Activated CD8-positive, alpha-beta memory T cell treated with anti-CD3 and anti-CD28 coated beads, Interleukin-2, amount 10 ng/mL, durations not matched to agents 7 days and 5 days (primary cell): ENCODE results near the gene ARIH2. TPM values are rescaled to one million over a fixed set of nuclear protein-coding genes. Genes with fewer than 3 reads are reported as not detected.

Experiments used
- ATAC-seq: fragments of 150-1000 bp; cut with Tn5 transposase; one replicate; pipeline ENCODE4 v1.10.0; 2021; ENCODE audit warnings: moderate library complexity
- CTCF ChIA-PET: fragments of 350-600 bp; sonication (Branson Sonifier 250); formaldehyde crosslinking; loops from one replicate; lab custom pipeline; 2021; ENCODE audit warnings: antibody characterized with exemption; lab: Charles Lee
- DNase-seq: peaks from one replicate; pipeline ENCODE4 v3.0.0-alpha.2; 2020
- H3K27ac Mint-ChIP-seq: one replicate; pipeline ENCODE4 v1.8.0; 2021; ENCODE audit warnings: mild to moderate bottlenecking, mixed read lengths
- H3K27me3 Mint-ChIP-seq: one replicate; pipeline ENCODE4 v1.8.0; 2021; ENCODE audit warnings: mixed read lengths
- H3K36me3 Mint-ChIP-seq: one replicate; pipeline ENCODE4 v1.8.0; 2021; ENCODE audit warnings: mild to moderate bottlenecking, mixed read lengths
- H3K4me1 Mint-ChIP-seq: one replicate; pipeline ENCODE4 v1.8.0; 2021; ENCODE audit warnings: mixed read lengths
- H3K4me3 Mint-ChIP-seq: one replicate; pipeline ENCODE4 v1.8.0; 2021; ENCODE audit warnings: mild to moderate bottlenecking, moderate library complexity, mixed read lengths
- H3K9me3 Mint-ChIP-seq: one replicate; pipeline ENCODE4 v1.8.0; 2022; ENCODE audit warnings: low read depth, mixed read lengths
- total RNA-seq, 2 experiments: library from RNA; stranded (reverse); gene quantifications; one replicate each; pipeline ENCODE4 v1.2.3, GENCODE V29; 2021

The ARIH2 gene
- total RNA-seq, 2 experiments from 2014 or later = 118 to 156 TPM

DNA sequence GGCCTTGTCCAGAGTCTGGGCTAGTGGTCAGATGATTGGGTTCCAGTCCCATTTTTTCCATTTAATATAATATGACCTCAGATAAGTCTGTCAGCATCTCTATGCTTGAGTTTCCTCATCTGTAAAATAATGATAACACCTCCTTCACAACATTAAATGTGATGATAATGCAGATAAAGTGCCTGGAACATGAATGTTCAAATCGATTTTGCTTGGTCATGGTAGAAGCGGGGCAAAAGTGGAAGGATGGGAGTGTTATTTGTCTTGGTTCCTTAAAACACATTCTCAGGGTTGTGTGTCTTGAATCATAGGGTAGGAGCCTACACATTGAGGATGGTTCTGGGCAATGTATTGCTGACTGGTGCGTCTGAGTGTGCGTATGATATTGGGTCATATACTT is 16.9 kb downstream of the ARIH2 start:
- Mint-ChIP-seq H3K4me1 (peaks cover 41% of the 10 kb centered on the region), H3K4me3 (no peak overlapping the region)
- CTCF ChIA-PET = interaction anchor here (2.4 kb wide), 1 partner anchor 16 kb away, joined by 9 read pairs; the partner anchor contains the start of gene ARIH2

DNA sequence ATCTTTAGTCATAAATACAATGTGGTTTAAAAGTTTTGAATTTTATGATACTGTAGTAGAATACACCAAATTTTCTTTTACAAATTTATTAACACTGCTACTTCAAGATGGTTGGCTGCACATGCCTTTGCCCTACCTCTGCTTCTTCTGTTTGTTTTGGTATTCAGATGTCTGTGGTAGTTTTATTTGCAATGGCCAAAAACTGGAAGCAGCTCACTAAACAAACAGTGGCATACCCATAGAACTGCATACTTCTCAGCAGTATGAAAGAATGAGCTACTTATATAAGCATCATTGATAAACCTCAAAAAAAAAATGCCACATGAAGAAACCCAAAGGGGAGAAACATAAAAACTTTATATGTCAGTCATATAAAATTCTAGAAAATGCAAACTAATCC is 19.5 kb downstream of the ARIH2 start:
- Mint-ChIP-seq H3K27ac (peak overlapping the region; percentile 55), H3K9me3 (no peaks in the 10 kb centered on the region), H3K4me3 (no peak overlapping the region), H3K27me3 (no peaks in the 10 kb centered on the region), H3K36me3 (peaks cover 44% of the 10 kb centered on the region), H3K4me1 (peaks cover 31% of the 10 kb centered on the region)
- CTCF ChIA-PET = interaction anchor here (0.6 to 1.0 kb wide), 2 partner anchors 14 to 24 kb away, joined by 3 read pairs; no protein-coding TSS in a partner anchor
- no peak for ATAC-seq
- DNase-seq = no peak

More for the DNA sequence above, 16.9 kb downstream of the ARIH2 start:
- Mint-ChIP-seq H3K27me3 (no peaks in the 10 kb centered on the region), H3K9me3 (no peaks in the 10 kb centered on the region), H3K27ac (peak overlapping the region; percentile 26), H3K36me3 (peaks cover 52% of the 10 kb centered on the region)
- ATAC-seq (no peak), DNase-seq (no peak)

DNA sequence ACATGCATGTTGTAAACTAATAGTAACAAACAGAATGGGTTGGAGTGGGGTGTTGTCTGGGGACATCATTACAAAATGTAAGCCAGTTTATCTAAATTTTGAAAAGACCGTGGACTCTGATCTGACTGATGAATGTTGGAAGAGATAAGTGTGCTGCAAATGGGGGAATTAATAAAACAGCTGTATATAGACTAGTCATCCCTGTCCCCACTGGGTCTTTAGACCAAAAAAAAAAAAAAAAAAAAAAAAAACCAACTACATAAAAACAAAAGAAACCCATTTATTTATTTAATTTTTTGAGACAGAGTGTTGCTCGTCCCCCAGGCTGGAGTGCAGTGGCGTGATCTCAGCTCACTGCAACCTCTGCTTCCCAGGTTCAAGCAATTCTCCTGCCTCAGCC is 20.0 kb downstream of the ARIH2 start:
- H3K27ac Mint-ChIP-seq = peak overlapping the region; percentile 55
- ATAC-seq (no peak), DNase-seq (no peak)
- H3K36me3 Mint-ChIP-seq = peaks cover 45% of the 10 kb centered on the region
- peaks cover 34% of the 10 kb centered on the region for H3K4me1 Mint-ChIP-seq
- no peak overlapping the region for H3K4me3 Mint-ChIP-seq
- H3K9me3 Mint-ChIP-seq = no peaks in the 10 kb centered on the region
- CTCF ChIA-PET = interaction anchor here (0.6 to 1.3 kb wide), 3 partner anchors 13 to 49 kb away, joined by 3 read pairs; no protein-coding TSS in a partner anchor
- H3K27me3 Mint-ChIP-seq = no peaks in the 10 kb centered on the region

GRCh38 chr3:48945432-48945831 is 26.8 kb downstream of the ARIH2 start:
- peak; percentile 16 for ATAC-seq
- Mint-ChIP-seq H3K9me3 (no peaks in the 10 kb centered on the region), H3K27me3 (no peaks in the 10 kb centered on the region), H3K27ac (peak overlapping the region; percentile 81), H3K4me3 (no peak overlapping the region), H3K4me1 (peaks cover 44% of the 10 kb centered on the region), H3K36me3 (peaks cover 24% of the 10 kb centered on the region)
- no peak for DNase-seq
- CTCF ChIA-PET = no interaction called here

GRCh38 chr3:48945891-48946549 is 27.4 kb downstream of the ARIH2 start:
- Mint-ChIP-seq H3K4me1 (peaks cover 43% of the 10 kb centered on the region), H3K4me3 (no peak overlapping the region), H3K27me3 (no peaks in the 10 kb centered on the region), H3K27ac (peak overlapping the region; percentile 81), H3K36me3 (peaks cover 24% of the 10 kb centered on the region), H3K9me3 (no peaks in the 10 kb centered on the region)
- CTCF ChIA-PET = interaction anchor here (0.9 kb wide), 1 partner anchor 206 kb away, joined by 3 read pairs; no protein-coding TSS in a partner anchor
- no peak for DNase-seq
- no peak for ATAC-seq

DNA sequence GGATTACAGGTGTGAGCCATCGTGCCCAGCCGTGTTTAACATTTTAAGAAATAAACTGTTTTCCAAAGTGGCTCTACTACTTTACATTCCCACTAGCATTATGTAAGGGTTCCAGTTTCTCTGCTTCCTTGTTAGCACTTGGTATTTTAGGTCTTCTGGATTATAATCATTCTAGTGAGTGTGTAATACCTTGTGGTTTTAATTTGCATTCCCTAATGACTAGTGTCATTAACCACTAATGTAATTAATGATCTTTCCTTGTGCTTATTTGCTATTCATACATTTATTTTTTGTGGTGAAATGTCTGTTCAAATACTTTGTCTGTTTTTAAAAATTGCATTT is 30.7 kb downstream of the ARIH2 start:
- ATAC-seq (no peak), DNase-seq (no peak)
- Mint-ChIP-seq H3K27me3 (no peaks in the 10 kb centered on the region), H3K27ac (no peak overlapping the region), H3K36me3 (peaks cover 16% of the 10 kb centered on the region), H3K9me3 (no peaks in the 10 kb centered on the region), H3K4me3 (no peak overlapping the region), H3K4me1 (peaks cover 38% of the 10 kb centered on the region)
- CTCF ChIA-PET = no interaction called here

DNA sequence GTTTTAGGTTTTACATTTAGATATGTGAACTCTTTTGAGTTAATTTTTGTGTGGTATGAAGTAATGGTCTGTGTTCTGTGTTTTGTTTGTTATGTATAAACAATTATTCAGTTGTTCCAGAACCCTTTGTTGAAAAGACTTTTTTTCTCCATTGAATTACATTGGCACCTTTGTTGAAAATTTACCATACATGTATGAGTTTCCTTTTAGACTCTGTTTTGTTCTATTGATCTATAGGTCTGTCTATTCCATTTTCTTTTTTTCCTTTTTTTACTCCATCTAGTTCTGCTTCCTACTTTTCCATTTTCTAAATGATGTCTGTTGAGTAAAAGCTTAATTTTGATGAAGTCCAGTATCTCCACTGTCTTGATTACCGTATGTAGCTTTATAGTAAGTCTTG is 31.4 kb downstream of the ARIH2 start:
- H3K4me3 Mint-ChIP-seq = no peak overlapping the region
- DNase-seq = no peak
- H3K27ac Mint-ChIP-seq = no peak overlapping the region
- H3K36me3 Mint-ChIP-seq = peaks cover 14% of the 10 kb centered on the region
- H3K27me3 Mint-ChIP-seq = no peaks in the 10 kb centered on the region
- no peaks in the 10 kb centered on the region for H3K9me3 Mint-ChIP-seq
- ATAC-seq = no peak
- CTCF ChIA-PET = interaction anchor here (0.8 to 2.4 kb wide), 4 partner anchors 21 to 264 kb away, joined by 3 to 9 read pairs (median 4); partner anchors contain the start of gene NCKIPSD
- H3K4me1 Mint-ChIP-seq = peaks cover 31% of the 10 kb centered on the region

GRCh38 chr3:48951764-48952163 is 33.1 kb downstream of the ARIH2 start:
- H3K4me1 Mint-ChIP-seq = peaks cover 17% of the 10 kb centered on the region
- H3K36me3 Mint-ChIP-seq = peaks cover 11% of the 10 kb centered on the region
- no peaks in the 10 kb centered on the region for H3K27me3 Mint-ChIP-seq
- no peaks in the 10 kb centered on the region for H3K9me3 Mint-ChIP-seq
- ATAC-seq (no peak), DNase-seq (no peak)
- H3K27ac Mint-ChIP-seq = no peak overlapping the region
- CTCF ChIA-PET = interaction anchor here (0.5 to 2.4 kb wide), 6 partner anchors 10 to 236 kb away, joined by 3 to 9 read pairs (median 5); no protein-coding TSS in a partner anchor
- H3K4me3 Mint-ChIP-seq = no peak overlapping the region

DNA sequence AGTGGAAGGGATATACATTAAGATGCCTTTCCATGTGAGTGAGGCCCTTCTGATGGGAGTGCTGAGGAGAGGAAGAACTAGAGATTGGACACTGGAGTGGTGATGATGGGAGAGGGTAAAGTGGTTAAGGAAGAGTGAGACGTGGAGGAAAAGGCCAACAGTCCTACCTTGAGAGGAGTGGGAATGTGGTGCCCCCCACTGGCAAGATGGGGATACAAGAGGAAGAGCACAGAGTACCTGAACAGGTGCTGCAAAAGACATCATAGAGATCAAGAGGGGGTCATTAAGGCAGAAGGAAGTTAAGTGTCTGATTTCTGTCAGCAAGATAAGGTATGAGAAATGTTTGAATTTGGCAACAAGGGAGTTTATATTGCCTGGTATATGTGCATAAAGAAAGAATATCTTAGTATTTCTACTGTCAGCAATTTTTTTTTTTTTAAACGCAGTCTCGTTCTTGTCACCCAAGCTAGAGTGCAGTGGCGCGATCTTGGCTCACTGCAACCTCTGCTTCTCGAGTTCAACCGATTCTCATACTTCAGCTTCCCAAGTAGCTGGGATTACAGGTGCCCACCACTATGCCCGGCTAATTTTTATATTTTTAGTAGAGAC is 34.0 kb downstream of the ARIH2 start:
- peaks cover 17% of the 10 kb centered on the region for H3K4me1 Mint-ChIP-seq

GRCh38 chr3:48957006-48957705 is 38.5 kb downstream of the ARIH2 start:
- Mint-ChIP-seq H3K27ac (no peak overlapping the region), H3K36me3 (peaks cover 20% of the 10 kb centered on the region), H3K9me3 (no peaks in the 10 kb centered on the region), H3K27me3 (no peaks in the 10 kb centered on the region), H3K4me3 (no peak overlapping the region), H3K4me1 (peaks cover 7% of the 10 kb centered on the region)
- CTCF ChIA-PET = interaction anchor here (1.7 kb wide), 1 partner anchor 31 kb away, joined by 5 read pairs; no protein-coding TSS in a partner anchor
- no peak for DNase-seq
- ATAC-seq = no peak

More for the DNA sequence above, 34.0 kb downstream of the ARIH2 start:
- ATAC-seq (peak; percentile 65), DNase-seq (peak; percentile 58)
- Mint-ChIP-seq H3K4me3 (no peak overlapping the region), H3K36me3 (peaks cover 16% of the 10 kb centered on the region), H3K27ac (no peak overlapping the region), H3K27me3 (no peaks in the 10 kb centered on the region), H3K9me3 (no peaks in the 10 kb centered on the region)
- CTCF ChIA-PET = interaction anchor here (0.5 to 2.4 kb wide), 5 partner anchors 11 to 278 kb away, joined by 3 to 9 read pairs (median 6); no protein-coding TSS in a partner anchor

DNA sequence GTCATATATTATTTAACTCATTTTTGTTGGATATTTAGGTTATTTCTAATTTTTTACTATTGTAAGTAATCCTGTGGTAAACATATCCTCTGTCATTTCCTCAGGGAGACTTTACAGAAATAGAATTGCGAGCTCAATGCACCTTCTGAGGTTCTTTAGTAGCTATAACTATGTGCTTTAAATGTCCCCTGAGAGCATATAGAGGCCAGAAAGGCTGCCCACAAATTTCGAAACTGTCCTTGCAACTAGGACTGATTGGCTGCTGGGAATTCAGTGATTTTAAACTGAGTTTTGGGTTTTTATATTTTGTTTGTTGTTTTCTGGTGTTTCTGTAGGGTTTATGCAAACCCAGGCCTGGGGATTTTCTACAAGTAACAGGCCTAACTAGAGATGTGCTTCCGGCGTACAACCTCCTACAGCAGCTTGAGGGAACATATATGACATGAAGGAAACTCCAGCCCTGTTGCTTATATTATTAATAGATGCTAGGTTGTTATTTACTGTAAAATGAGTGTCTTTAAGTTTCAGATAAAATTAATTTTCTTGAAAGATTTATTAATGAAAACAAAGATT is 42.3 kb downstream of the ARIH2 start:
- DNase-seq = no peak
- peaks cover 27% of the 10 kb centered on the region for H3K36me3 Mint-ChIP-seq
- no peaks in the 10 kb centered on the region for H3K27me3 Mint-ChIP-seq
- no peak for ATAC-seq
- CTCF ChIA-PET = interaction anchor here (1.0 to 1.4 kb wide), 3 partner anchors 18 to 224 kb away, joined by 3 to 4 read pairs (median 3); no protein-coding TSS in a partner anchor
- no peak overlapping the region for H3K4me3 Mint-ChIP-seq
- no peaks in the 10 kb centered on the region for H3K9me3 Mint-ChIP-seq
- peaks cover 11% of the 10 kb centered on the region for H3K4me1 Mint-ChIP-seq
- H3K27ac Mint-ChIP-seq = no peak overlapping the region

- peaks cover 28% of the 10 kb centered on the region for H3K36me3 Mint-ChIP-seq
- H3K27ac Mint-ChIP-seq = peak overlapping the region; percentile 43
- H3K9me3 Mint-ChIP-seq = no peaks in the 10 kb centered on the region
- peaks cover 25% of the 10 kb centered on the region for H3K4me1 Mint-ChIP-seq
- H3K27me3 Mint-ChIP-seq = no peaks in the 10 kb centered on the region
- CTCF ChIA-PET = no interaction called here
- ATAC-seq (no peak), DNase-seq (no peak)
- H3K4me3 Mint-ChIP-seq = no peak overlapping the region
Measured at GRCh38 chr3:48962340-48962739, 43.7 kb downstream of the ARIH2 start.

DNA sequence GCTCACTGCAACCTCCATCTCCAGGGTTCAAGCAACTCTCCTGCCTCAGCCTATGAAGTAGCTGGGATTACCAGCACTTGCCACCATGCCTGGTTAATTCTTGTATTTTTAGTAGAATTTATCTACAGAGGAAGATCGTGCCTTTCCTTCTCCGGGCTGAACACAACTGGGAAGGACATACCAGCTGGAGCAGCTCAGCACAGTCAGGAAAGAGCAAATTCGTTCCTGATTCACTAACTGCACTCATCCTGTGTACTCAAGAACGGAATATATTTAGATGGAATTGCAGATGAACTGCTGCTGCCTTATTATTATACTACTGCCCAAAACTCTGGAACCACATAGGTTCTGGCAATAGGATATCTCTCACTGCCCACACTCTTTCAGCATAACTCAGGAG is 44.3 kb downstream of the ARIH2 start:
- H3K36me3 Mint-ChIP-seq = peaks cover 27% of the 10 kb centered on the region
- no peak overlapping the region for H3K27ac Mint-ChIP-seq
- CTCF ChIA-PET = no interaction called here

More for the DNA sequence above, 44.3 kb downstream of the ARIH2 start:
- DNase-seq = no peak
- Mint-ChIP-seq H3K27me3 (no peaks in the 10 kb centered on the region), H3K4me1 (peaks cover 28% of the 10 kb centered on the region), H3K4me3 (no peak overlapping the region), H3K9me3 (no peaks in the 10 kb centered on the region)
- ATAC-seq = no peak
